Lung (tissue), 12 donors: ENCODE data around the gene SULT4A1. TPM values are rescaled to one million over a fixed set of nuclear protein-coding genes. Genes with fewer than 3 reads are reported as not detected.

ENCODE experiments used
- ATAC-seq: fragments of 200-7000 bp; cut with Tn5 transposase; one replicate; pipeline ENCODE4 v1.9.1; 2020; ENCODE audit warnings: moderate number of reproducible peaks; ENCODE audit not compliant: insufficient read depth, low FRiP score
- DNase-seq, 3 donors: peaks; one replicate each; pipeline ENCODE4 v3.0.0-alpha.2; 2013 to 2017
- H3K27ac ChIP-seq, 2 donors: one replicate each; pipeline ENCODE4 v1.5.1; 2013; ENCODE audit warnings: mild to moderate bottlenecking in 2 of 2, moderate library complexity in 2 of 2, control low read depth in 1 of 2, inconsistent platforms in 1 of 2, low read depth in 1 of 2, low read length in 1 of 2
- H3K27me3 ChIP-seq, 3 donors: one replicate each; pipeline ENCODE4 v1.5.1; 2013; ENCODE audit warnings: low read length in 2 of 3; ENCODE audit not compliant: control insufficient read depth in 3 of 3, insufficient read depth in 3 of 3
- H3K36me3 ChIP-seq, 4 donors: one replicate each; pipeline ENCODE4 v1.5.1; 2013; ENCODE audit warnings: low read length in 4 of 4, mild to moderate bottlenecking in 1 of 4, moderate library complexity in 1 of 4; ENCODE audit not compliant: control insufficient read depth in 4 of 4, insufficient read depth in 4 of 4
- H3K4me1 ChIP-seq, 5 donors: one replicate each; pipeline ENCODE4 v1.5.1; 2013; ENCODE audit warnings: low read length in 5 of 5, mild to moderate bottlenecking in 2 of 5, moderate library complexity in 1 of 5; ENCODE audit not compliant: control insufficient read depth in 5 of 5, insufficient read depth in 5 of 5
- H3K4me3 ChIP-seq: one replicate; pipeline ENCODE4 v1.5.1; 2013; ENCODE audit warnings: mild to moderate bottlenecking, control low read depth, moderate library complexity
- H3K9ac ChIP-seq, 2 donors: one replicate each; pipeline ENCODE4 v1.5.1; 2013; ENCODE audit warnings: low read length in 2 of 2, control low read depth in 1 of 2; ENCODE audit not compliant: insufficient read depth in 1 of 2
- H3K9me3 ChIP-seq, 4 donors: one replicate each; pipeline ENCODE4 v1.5.1; 2013; ENCODE audit warnings: low read length in 3 of 4, mild to moderate bottlenecking in 1 of 4, moderate library complexity in 1 of 4; ENCODE audit not compliant: control insufficient read depth in 4 of 4, insufficient read depth in 3 of 4
- CTCF ChIP-seq: IDR thresholded peaks from 2 replicates; pipeline ENCODE4 v1.5.1; 2012; ENCODE audit warnings: mild to moderate bottlenecking; ENCODE audit errors: control extremely low read depth, extremely low read depth
- WGBS, 2 donors: extraction: QIAGEN DNeasy Blood & Tissue Kit; methylation state at CpG; one replicate each; pipeline ENCODE4 v1.1.7; 2013; 5-methylcytosine and 5-hydroxymethylcytosine counted together
- polyA plus RNA-seq, 2 donors: library from polyadenylated mRNA; stranded (reverse); fragments of 200-250 nt; gene quantifications; one replicate each; pipeline ENCODE4 v1.2.1, GENCODE V29; 2013
- total RNA-seq, 2 donors: library from RNA; depleted of rRNA in 1 of 2; stranded (reverse); fragments of >200 nt in 1 of 2; gene quantifications; one replicate each; pipeline ENCODE4 v1.2.1, GENCODE V29; 2014 to 2021
- donor health status: control.
- donor health status: control.
- donor health status: Bipolar disorder and iron deficiency.
- donor health status: healthy.
- donor health status: DM: yes; HTN: yes; CAD: no.

The SULT4A1 gene
- total and polyA plus RNA-seq, 4 donors: 0.06 to 0.31 (median 0.26) TPM; not detected in 1

GRCh38 chr22:43838161-43838560 lies 24.2 kb downstream of the SULT4A1 start:
- TF ChIP-seq CTCF: no peak
- H3K27me3 ChIP-seq: peaks cover 0 to 12% (median 0%) of the 10 kb centered on the region in 3 donors
- H3K9ac ChIP-seq: no peak overlapping the region
- H3K9me3 ChIP-seq: peaks cover 0 to 2% (median 0%) of the 10 kb centered on the region in 4 donors
- no peak overlapping the region for H3K4me3 ChIP-seq
- 89 to 94% methylated on average over 7 to 10 of the region's 10 CpGs for WGBS, 2 donors
- no peak overlapping the region for H3K27ac ChIP-seq
- H3K36me3 ChIP-seq: no peaks in the 10 kb centered on the region
- ATAC-seq (no peak), DNase-seq (no peak)
- H3K4me1 ChIP-seq: peaks cover 0 to 3% (median 0%) of the 10 kb centered on the region in 5 donors

- Histone ChIP-seq H3K36me3 (no peaks in the 10 kb centered on the region), H3K4me3 (no peak overlapping the region), H3K27me3 (peaks cover 0 to 12% (median 0%) of the 10 kb centered on the region in 3 donors), H3K9ac (no peak overlapping the region), H3K4me1 (peaks cover 0 to 3% (median 0%) of the 10 kb centered on the region in 5 donors), H3K9me3 (peaks cover 0 to 2% (median 0%) of the 10 kb centered on the region in 4 donors), H3K27ac (no peak overlapping the region)
- no peak for TF ChIP-seq CTCF
- ATAC-seq (no peak), DNase-seq (no peak)
- 71 to 72% methylated on average over 9 of the region's 9 CpGs for WGBS, 2 donors
These were observed 24.6 kb downstream of the SULT4A1 start for GRCh38 chr22:43837666-43838065.

GRCh38 chr22:43835736-43836135 lies 26.6 kb downstream of the SULT4A1 start:
- ATAC-seq: no peak
- no peaks in the 10 kb centered on the region for H3K36me3 ChIP-seq
- no peak overlapping the region for H3K4me3 ChIP-seq
- peaks cover 0 to 10% (median 0%) of the 10 kb centered on the region in 5 donors for H3K4me1 ChIP-seq
- no peak for DNase-seq
- WGBS, 2 donors: 91 to 92% methylated on average over 10 to 13 of the region's 13 CpGs
- peaks cover 0 to 2% (median 0%) of the 10 kb centered on the region in 4 donors for H3K9me3 ChIP-seq
- H3K27me3 ChIP-seq: peaks cover 0 to 12% (median 0%) of the 10 kb centered on the region in 3 donors
- no peak for TF ChIP-seq CTCF
- H3K27ac ChIP-seq: no peak overlapping the region
- H3K9ac ChIP-seq: no peak overlapping the region

- ATAC-seq (no peak), DNase-seq (peak in 2 of 3 donors; percentile 41 to 52)
- Histone ChIP-seq H3K27me3 (peaks cover 0 to 12% (median 0%) of the 10 kb centered on the region in 3 donors), H3K4me1 (peaks cover 0 to 16% (median 0%) of the 10 kb centered on the region in 5 donors), H3K4me3 (no peak overlapping the region), H3K27ac (no peak overlapping the region), H3K9me3 (peaks cover 0 to 2% (median 0%) of the 10 kb centered on the region in 4 donors), H3K9ac (no peak overlapping the region), H3K36me3 (no peaks in the 10 kb centered on the region)
- no peak for TF ChIP-seq CTCF
- 63 to 69% methylated on average over 12 of the region's 12 CpGs for WGBS, 2 donors
These were observed 27.1 kb downstream of the SULT4A1 start for GRCh38 chr22:43835166-43835565.
